Activated T-cell treated with anti-CD3 and anti-CD28 coated beads for 4 hours (primary cell): ENCODE measurements around the gene PRPF39.
"Not testable (repeated sequence)": the region's sequence is repeated elsewhere in the genome, so short reads cannot be mapped to it uniquely, and the experiment has no call there.

Experiments
- DNase-seq: peaks from one replicate; pipeline ENCODE4 v3.0.0-alpha.2; 2020

PRPF39 gene

GRCh38 chr14:45140661-45141187 is 56.8 kb downstream of the PRPF39 start:
- DNase-seq, result no peak

DNA sequence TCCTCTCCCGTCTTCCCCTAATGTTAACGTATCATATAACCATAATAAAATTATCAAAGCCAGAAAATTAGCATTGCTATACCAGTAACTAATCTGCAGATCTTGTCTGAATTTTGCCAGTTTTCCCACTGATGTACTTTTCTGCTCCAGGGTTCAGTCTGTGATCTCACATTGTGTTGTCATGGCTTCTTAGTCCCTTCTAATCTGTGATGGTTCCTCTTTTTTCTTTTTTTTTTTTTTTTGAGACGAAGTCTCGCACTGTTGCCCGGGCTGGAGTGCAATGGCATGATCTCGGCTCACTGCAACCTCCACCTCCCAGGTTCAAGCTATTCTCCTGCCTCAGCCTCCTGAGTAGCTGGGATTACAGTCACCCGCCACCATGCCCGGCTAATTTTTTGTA is 58.2 kb downstream of the PRPF39 start:
- DNase-seq, result not testable (repeated sequence)

- no peak for DNase-seq
Measured at GRCh38 chr14:45144658-45145057, 60.7 kb downstream of the PRPF39 start.

DNA sequence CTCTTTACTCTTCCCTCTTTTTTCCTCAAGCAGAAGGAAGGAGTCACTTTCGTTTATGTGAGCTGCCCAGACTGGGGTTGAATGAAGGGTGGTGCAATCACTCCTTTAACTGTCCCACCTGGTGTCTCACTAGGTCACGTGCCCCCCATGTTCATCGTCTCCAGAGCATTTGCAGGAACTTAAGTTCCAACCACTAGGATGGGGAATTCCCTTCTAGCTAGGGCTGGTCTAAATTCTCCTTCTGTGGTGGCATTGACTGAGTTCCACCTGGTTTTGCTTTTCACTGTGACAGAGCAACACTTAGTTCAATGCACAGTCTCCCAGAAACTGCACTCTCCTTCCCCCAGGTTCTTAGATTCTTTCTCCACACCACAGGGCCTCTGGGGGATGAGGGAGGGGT is 61.3 kb downstream of the PRPF39 start:
- DNase-seq, result no peak

DNA sequence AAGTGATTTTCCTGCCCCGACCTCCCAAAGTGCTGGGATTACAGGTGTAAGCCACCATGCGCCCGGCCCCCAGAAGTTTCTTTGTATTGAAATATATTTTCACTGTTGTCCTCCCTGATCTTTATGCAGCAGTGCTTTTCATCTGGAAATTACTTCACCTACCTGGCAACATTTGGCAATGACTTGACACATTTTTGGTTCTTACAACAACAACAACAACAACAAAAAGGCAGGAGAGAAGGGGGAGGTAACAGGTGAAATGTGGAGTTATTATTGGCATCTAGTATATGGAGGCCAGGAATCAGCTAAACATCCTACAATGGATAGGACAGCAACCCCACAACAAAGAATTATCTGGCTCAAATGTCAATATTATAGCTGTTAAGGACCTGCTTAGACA is 65.7 kb downstream of the PRPF39 start:
- no peak for DNase-seq

GRCh38 chr14:45150386-45150890 is 66.5 kb downstream of the PRPF39 start:
- DNase-seq, result no peak

DNA sequence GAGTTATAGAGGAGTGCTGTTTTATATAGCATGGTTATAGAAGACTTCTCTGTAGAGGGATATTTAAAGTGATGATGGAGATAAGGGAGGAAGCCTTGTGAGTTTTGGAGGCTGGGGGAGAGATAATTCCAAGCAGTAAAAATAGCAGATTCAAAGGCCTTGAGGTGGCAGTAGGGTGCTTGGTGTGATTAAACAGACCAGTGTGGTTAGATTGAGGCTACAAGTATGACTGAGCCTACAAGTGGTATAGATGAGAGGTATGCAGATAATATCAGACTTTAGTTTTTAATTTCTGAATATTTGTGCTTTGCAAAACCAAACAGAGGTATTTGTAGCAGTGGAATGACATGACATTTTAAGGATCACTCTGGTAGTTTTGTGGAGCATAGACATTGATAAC is 72.2 kb downstream of the PRPF39 start:
- DNase-seq, result no peak
